GM18505 (cell line): Measurements from ENCODE around the gene NACC2.
A peak's percentile ranks its signal among the peaks of the same experiment; 100 is the strongest.
"Not testable (repeated sequence)": the region's sequence is repeated elsewhere in the genome, so short reads cannot be mapped to it uniquely, and the experiment has no call there.

ENCODE experiments used
- ATAC-seq: cut with Tn5 transposase; IDR thresholded peaks from one replicate; pipeline ENCODE4 v1.9.1; 2021; ENCODE audit not compliant: unreplicated experiment
- POLR2A ChIP-seq: IDR thresholded peaks from 4 replicates; pipeline ENCODE4 v1.6.1; 2011; ENCODE audit warnings: borderline replicate concordance; ENCODE audit not compliant: insufficient read depth, insufficient read length; ENCODE audit errors: extremely low read depth

NACC2 gene

GRCh38 chr9:135969064-135969683 is 125.9 kb downstream of the NACC2 start:
- no peak for ATAC-seq
- TF ChIP-seq POLR2A: no peak

GRCh38 chr9:135968601-135969000 is 126.5 kb downstream of the NACC2 start:
- ATAC-seq: no peak
- TF ChIP-seq POLR2A: no peak

- no peak for TF ChIP-seq POLR2A
- no peak for ATAC-seq
Observed at GRCh38 chr9:135968083-135968476, 127.0 kb downstream of the NACC2 start.

- not testable (repeated sequence) for ATAC-seq
Observed at GRCh38 chr9:135966916-135967260, 128.2 kb downstream of the NACC2 start.

DNA sequence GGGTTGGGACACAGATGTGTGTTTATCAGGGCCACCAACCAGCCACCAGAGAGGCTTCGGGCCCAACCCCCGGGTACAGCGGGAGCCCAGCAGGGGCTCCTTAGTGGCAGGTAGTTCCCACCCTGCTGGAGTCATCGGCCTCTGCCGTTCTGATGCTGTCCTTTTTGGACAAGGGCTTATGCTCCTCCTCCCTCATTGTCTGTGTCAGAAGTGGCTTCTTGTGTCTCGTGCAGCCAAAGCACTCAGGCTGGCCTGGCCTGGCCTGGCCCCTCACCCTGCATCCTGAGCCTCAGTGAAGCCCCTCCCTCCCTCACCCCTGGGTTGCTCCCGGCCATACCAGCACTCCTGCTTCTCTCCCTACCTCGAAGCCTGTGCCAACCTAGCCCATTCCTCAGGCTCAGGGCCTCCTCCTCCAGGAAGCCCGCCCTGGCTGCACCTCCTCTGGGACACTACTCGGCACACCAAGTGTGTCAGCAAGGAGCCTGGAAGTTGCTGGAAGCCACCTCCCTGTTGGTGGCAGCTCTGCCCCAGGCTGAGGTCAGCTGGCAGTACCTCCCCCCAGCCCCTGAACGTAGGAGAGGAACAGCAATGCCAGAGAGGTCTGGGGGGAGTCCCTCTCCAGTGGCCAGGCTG is 129.8 kb downstream of the NACC2 start:
- TF ChIP-seq POLR2A: no peak
- no peak for ATAC-seq

DNA sequence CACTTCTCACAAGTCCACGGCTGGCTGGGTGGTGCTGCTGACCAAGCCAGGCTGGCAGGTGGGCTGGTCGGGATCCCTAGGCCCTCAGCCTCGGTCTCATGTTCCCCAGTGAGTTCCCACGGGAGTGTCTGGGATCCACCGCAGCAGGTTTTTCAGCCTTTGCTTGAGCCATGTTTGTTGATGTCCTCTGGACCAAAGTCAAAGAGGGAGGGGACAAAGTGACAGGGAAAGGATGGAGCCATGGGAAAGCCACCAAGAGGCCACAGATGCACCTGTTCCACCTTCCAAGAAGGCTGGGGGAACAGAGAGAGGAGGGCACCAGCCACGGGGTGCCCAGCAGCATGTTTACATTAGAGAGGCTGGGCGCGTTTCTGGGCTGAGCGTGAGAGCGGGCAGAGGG is 131.2 kb downstream of the NACC2 start:
- no peak for TF ChIP-seq POLR2A
- ATAC-seq: no peak

GRCh38 chr9:135963338-135963737 is 131.8 kb downstream of the NACC2 start:
- TF ChIP-seq POLR2A: no peak

DNA sequence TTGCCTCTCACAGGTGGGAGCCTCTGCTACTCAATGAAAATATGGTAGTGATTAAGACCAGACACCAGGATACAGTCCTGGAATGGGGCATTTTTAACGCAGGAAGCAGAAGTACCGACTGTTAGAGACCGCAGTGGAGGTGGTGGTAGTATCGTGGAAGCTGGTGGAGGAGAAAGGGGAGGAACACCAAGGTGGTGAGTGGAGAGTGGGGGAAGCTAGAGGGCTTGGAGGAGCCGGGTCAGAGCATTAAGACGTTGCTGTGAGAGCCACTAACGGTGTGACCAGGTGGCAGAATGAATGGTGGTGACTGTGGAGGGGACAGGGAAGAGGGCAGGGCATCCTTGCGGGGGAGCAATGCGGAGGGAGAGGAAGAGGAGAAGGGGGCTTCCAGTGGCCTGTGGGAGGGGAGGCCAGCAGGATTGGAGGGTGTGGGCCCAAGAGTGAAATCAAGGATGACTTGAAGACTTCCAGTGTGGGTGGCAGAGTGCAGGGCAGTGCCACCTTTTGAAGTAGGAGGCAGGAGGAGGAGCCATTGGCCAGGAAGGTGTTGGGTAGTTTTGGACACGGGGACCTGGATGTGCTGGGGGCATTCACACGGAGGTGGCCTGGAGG is 132.3 kb downstream of the NACC2 start:
- no peak for ATAC-seq
- TF ChIP-seq POLR2A: no peak

More at GRCh38 chr9:135963338-135963737, 131.8 kb downstream of the NACC2 start:
- ATAC-seq: no peak

GRCh38 chr9:135961811-135962695 is 133.0 kb downstream of the NACC2 start:
- TF ChIP-seq POLR2A: no peak

DNA sequence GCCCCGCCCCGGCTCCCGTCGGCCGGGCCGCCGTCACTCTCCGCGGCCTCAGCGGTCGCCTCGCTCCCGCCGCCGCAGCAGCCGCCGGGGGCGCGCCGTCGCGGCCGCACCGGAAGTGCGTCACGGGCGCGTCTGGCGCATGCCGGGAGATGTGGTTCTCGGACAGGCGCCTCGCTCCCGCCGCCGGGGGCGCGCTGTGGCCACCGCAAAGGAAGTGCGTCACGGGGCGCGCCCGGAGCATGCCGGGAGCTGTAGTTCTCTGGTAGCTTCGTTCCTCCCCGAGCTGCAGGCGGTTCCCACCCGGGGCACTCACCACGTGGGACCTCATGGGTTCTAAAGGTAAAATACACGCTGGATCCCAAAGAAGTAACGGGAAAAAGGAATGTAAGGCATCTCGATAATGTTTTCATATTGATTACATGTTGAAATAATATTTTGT is 133.8 kb downstream of the NACC2 start, which contains the start of gene UBAC1:
Gene UBAC1 (minus strand): TSS at position 97 of the 439 bp plus-strand sequence. CDS start 211 bp downstream, outside the sequence.
- no peak for TF ChIP-seq POLR2A
- ATAC-seq: peak; percentile 89

More at GRCh38 chr9:135961811-135962695, 133.0 kb downstream of the NACC2 start:
- no peak for ATAC-seq

DNA sequence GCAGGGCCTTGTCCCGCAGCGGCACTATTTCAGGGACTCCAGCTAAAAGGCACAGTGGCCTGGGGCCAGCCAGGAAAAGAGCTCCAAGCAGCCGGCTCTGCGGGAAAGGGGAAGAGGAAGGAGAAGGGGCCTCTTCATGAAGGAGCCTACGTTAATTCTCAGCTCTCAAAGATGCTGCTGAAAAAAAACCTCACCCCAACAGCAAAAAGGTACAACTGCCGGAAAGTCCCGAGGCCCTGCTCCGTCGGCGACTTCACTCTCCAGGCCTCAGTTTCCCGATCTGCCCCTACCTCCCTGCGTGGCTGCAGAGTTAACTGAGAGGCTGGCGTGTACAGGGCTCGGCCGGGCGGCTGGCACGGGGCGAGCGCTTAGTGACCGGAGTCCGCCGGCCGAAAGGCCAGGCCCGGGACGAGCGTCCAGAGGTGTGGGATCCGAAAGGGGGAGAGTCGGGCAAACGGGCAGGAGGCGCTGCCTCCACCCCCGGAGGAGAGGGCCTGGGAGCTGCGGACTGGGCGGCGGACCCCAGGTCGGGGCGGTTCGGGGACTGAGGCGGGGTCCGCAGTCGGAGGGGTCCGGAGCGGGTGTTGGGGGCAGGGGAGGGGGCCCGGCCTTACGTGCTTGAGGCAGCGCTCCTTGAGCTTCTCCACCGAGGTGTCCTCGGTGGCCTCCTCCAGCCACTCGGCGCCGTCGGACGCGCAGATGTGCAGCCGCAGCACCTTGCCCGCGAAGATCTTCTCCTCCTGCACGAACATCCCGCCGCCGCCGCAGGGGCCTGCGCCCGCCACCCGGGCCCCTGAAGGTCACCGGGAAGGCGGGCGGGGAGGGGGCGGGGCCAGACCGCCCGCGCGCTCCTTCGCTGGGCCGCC is 134.4 kb downstream of the NACC2 start:
- peak; percentile 20 for ATAC-seq
- TF ChIP-seq POLR2A: peak; percentile 49

- TF ChIP-seq POLR2A: no peak
Observed at GRCh38 chr9:135959814-135960213, 135.3 kb downstream of the NACC2 start.

DNA sequence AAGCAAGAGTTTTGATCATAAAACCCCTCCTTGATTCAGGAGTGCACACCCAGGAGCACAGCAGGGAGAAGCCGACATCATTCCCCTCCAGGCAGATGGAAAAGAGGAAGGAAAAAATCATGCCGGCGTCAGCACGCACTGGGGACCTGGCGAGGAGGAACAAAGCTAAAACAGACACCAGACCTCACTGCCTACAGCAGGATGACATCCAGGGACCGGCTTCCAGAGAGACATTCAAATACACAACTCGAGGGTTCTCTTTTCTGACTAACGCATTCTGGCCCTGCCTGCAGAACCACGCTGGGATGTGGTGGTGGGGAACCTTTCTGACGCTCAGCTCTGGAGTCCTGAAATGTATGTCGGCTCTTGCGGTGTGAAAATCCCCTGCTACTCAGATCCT is 136.6 kb downstream of the NACC2 start:
- TF ChIP-seq POLR2A: no peak
- ATAC-seq: no peak

More at GRCh38 chr9:135959814-135960213, 135.3 kb downstream of the NACC2 start:
- ATAC-seq: no peak

DNA sequence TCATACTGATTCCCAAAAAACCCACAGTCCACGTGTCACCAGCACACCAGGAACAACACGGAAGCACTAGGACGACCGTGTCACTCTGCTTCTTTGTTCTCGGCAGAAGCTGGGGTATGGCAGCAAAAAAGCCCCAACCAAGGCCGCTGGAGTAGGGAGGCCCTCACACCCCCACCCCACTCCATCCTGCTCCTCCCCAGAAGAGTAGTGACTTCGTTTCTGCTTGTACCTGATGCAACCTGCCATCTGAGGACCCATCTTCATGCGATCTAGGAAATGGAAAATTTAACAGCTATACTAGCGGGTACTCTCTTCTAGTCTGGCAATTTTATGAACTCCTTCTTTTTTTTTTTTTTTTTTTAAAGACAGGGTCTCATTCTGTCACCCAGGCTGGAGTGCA is 137.7 kb downstream of the NACC2 start:
- no peak for ATAC-seq
- TF ChIP-seq POLR2A: no peak
